Dermis blood vessel endothelial cell (primary cell): ENCODE measurements around the gene WIPF3. TPM values are rescaled to one million over a fixed set of nuclear protein-coding genes. Genes with fewer than 3 reads are reported as not detected.
"Not testable (repeated sequence)": the region's sequence is repeated elsewhere in the genome, so short reads cannot be mapped to it uniquely, and the experiment has no call there.

ENCODE experiments used
- DNase-seq: peaks from one replicate; pipeline ENCODE4 v3.0.0; 2010
- total RNA-seq: library from RNA; depleted of rRNA; stranded (reverse); fragments of >200 nt; gene quantifications from 2 replicates; pipeline ENCODE4 v1.2.3, GENCODE V29; 2014

The WIPF3 gene
- total RNA-seq, 1 donor from 2014 or later: 0.17 TPM

GRCh38 chr7:29883462-29884398, 77.4 kb downstream of the WIPF3 start:
- no peak for DNase-seq

GRCh38 chr7:29884399-29885272, 78.3 kb downstream of the WIPF3 start:
- DNase-seq: peak; percentile 12

- DNase-seq: no peak
Measured at GRCh38 chr7:29885626-29886025, 79.3 kb downstream of the WIPF3 start.

GRCh38 chr7:29886827-29887226, 80.5 kb downstream of the WIPF3 start:
- DNase-seq: no peak

- DNase-seq: no peak
Measured at GRCh38 chr7:29888006-29888405, 81.7 kb downstream of the WIPF3 start.

- DNase-seq: no peak
Measured at GRCh38 chr7:29889288-29889687, 83.0 kb downstream of the WIPF3 start.

- DNase-seq: no peak
Measured at GRCh38 chr7:29890251-29890650, 83.9 kb downstream of the WIPF3 start.

- not testable (repeated sequence) for DNase-seq
Measured at GRCh38 chr7:29890786-29891185, 84.5 kb downstream of the WIPF3 start.

GRCh38 chr7:29891766-29892165, 85.5 kb downstream of the WIPF3 start:
- DNase-seq: no peak

- no peak for DNase-seq
Measured at GRCh38 chr7:29892231-29892630, 85.9 kb downstream of the WIPF3 start.

GRCh38 chr7:29893351-29893965, 87.2 kb downstream of the WIPF3 start:
- DNase-seq: no peak

- no peak for DNase-seq
Measured at GRCh38 chr7:29894256-29894655, 87.9 kb downstream of the WIPF3 start.

GRCh38 chr7:29895559-29895958, 89.3 kb downstream of the WIPF3 start:
- DNase-seq: no peak

GRCh38 chr7:29896685-29897411, 90.5 kb downstream of the WIPF3 start:
- DNase-seq: no peak

- no peak for DNase-seq
Measured at GRCh38 chr7:29898301-29898700, 92.0 kb downstream of the WIPF3 start.

- DNase-seq: no peak
Measured at GRCh38 chr7:29900745-29901144, 94.4 kb downstream of the WIPF3 start.

- DNase-seq: no peak
Measured at GRCh38 chr7:29906200-29907022, 100.1 kb downstream of the WIPF3 start.

GRCh38 chr7:29914180-29914579, 107.9 kb downstream of the WIPF3 start:
- DNase-seq: no peak

- DNase-seq: peak; percentile 21
Measured at GRCh38 chr7:29915481-29916215, 109.3 kb downstream of the WIPF3 start.

GRCh38 chr7:29917641-29918040, 111.3 kb downstream of the WIPF3 start:
- DNase-seq: no peak

GRCh38 chr7:29918850-29919249, 112.5 kb downstream of the WIPF3 start:
- DNase-seq: no peak
